Neural progenitor cell (in vitro differentiated cells): ENCODE measurements around the gene TOGARAM1. TPM values are rescaled to one million over a fixed set of nuclear protein-coding genes. Genes with fewer than 3 reads are reported as not detected.

Experiments used
- DNase-seq: peaks from one replicate; pipeline ENCODE4 v3.0.0-alpha.2; 2016; ENCODE audit warnings: low spot score
- H2AFZ ChIP-seq: fragments of 200-600 bp; sonication (generic); replicated peaks from 2 replicates; pipeline ENCODE4 v1.6.1; 2016; ENCODE audit warnings: antibody characterized with exemption
- H3F3A ChIP-seq: fragments of 200-600 bp; sonication (generic); 2 replicates; pipeline ENCODE4 v1.6.1; 2016; ENCODE audit warnings: antibody characterized with exemption, low read depth
- H3K27ac ChIP-seq: fragments of 200-600 bp; sonication (generic); 2 replicates; pipeline ENCODE4 v1.5.1; 2016; ENCODE audit warnings: mild to moderate bottlenecking
- H3K27me3 ChIP-seq: fragments of 200-600 bp; sonication (generic); 2 replicates; pipeline ENCODE4 v1.6.1; 2016; ENCODE audit warnings: mild to moderate bottlenecking, moderate library complexity
- H3K36me3 ChIP-seq: fragments of 200-600 bp; sonication (generic); 2 replicates; pipeline ENCODE4 v1.5.1; 2016
- H3K4me1 ChIP-seq: fragments of 200-600 bp; sonication (generic); 2 replicates; pipeline ENCODE4 v1.6.1; 2016; ENCODE audit warnings: mixed run types
- H3K4me2 ChIP-seq: fragments of 200-600 bp; sonication (generic); 2 replicates; pipeline ENCODE4 v1.6.1; 2016
- H3K4me3 ChIP-seq: fragments of 200-600 bp; sonication (generic); 2 replicates; pipeline ENCODE4 v1.5.1; 2016
- H3K79me2 ChIP-seq: fragments of 200-600 bp; sonication (generic); 2 replicates; pipeline ENCODE4 v1.6.1; 2016; ENCODE audit warnings: low read depth
- H3K9ac ChIP-seq: fragments of 200-600 bp; sonication (generic); 2 replicates; pipeline ENCODE4 v1.6.1; 2016
- H3K9me3 ChIP-seq: fragments of 200-600 bp; sonication (generic); 2 replicates; pipeline ENCODE4 v1.5.1; 2016; ENCODE audit warnings: low read depth
- H4K20me1 ChIP-seq: fragments of 200-600 bp; sonication (generic); 2 replicates; pipeline ENCODE4 v1.6.1; 2016; ENCODE audit warnings: low read depth
- H3K27ac Mint-ChIP-seq: 3 replicates; pipeline ENCODE4 v1.8.0; 2021; ENCODE audit warnings: mixed read lengths
- H3K27me3 Mint-ChIP-seq: 2 replicates; pipeline ENCODE4 v1.8.0; 2022; ENCODE audit warnings: low read depth, mild to moderate bottlenecking, inconsistent platforms, moderate library complexity, mixed read lengths; ENCODE audit not compliant: insufficient read depth
- H3K36me3 Mint-ChIP-seq: 3 replicates; pipeline ENCODE4 v1.8.0; 2021; ENCODE audit warnings: mixed read lengths
- H3K4me1 Mint-ChIP-seq: 3 replicates; pipeline ENCODE4 v1.8.0; 2021; ENCODE audit warnings: mixed read lengths
- H3K4me3 Mint-ChIP-seq: 3 replicates; pipeline ENCODE4 v1.8.0; 2021; ENCODE audit warnings: mild to moderate bottlenecking, moderate library complexity, mixed read lengths
- H3K9me3 Mint-ChIP-seq: 3 replicates; pipeline ENCODE4 v1.8.0; 2020; ENCODE audit warnings: mixed read lengths
- EZH2 ChIP-seq: fragments of 200-600 bp; sonication (generic); IDR thresholded peaks from 2 replicates; pipeline ENCODE4 v1.6.1; 2017; ENCODE audit warnings: antibody characterized with exemption, mild to moderate bottlenecking, moderate library complexity
- EZH2phosphoT487 ChIP-seq: fragments of 200-600 bp; sonication (generic); IDR thresholded peaks from 2 replicates; pipeline ENCODE4 v1.6.1; 2017; ENCODE audit warnings: antibody characterized with exemption
- total RNA-seq: library from RNA; depleted of rRNA; stranded (reverse); fragments of >200 nt; gene quantifications from 2 replicates; pipeline ENCODE4 v1.2.3, GENCODE V29; 2015; ENCODE audit warnings: low replicate concordance
- TF ChIP-seq, protein P1 (sequence below): fragments of 200-600 bp; sonication (generic); IDR thresholded peaks from 2 replicates; pipeline ENCODE4 v1.5.1; 2017; ENCODE audit warnings: antibody characterized with exemption, mild to moderate bottlenecking

The TOGARAM1 gene
- total RNA-seq, 1 donor from 2014 or later, result 23.1 TPM

DNA sequence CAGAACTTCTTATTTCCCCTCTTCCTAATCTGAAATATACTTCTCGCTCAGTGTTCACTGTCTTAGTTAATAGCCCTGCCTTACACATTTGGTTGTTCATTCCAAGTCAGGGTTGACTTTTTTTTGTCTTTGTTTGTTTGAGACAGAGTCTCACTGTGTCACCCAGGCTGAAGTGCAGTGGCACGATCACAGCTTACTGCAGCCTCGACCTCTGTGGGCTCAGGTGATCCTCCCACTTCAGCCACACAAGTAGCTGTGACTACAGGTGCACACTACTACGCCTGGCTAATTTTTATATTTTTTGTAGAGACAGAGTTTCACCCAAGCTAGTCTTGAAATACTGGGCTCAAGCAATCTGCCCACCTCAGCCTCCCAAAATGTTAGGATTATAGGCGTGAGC, 79.7 kb downstream of the TOGARAM1 start:
- Mint-ChIP-seq H3K9me3 (peaks cover 7% of the 10 kb centered on the region), H3K4me3 (no peak overlapping the region), H3K4me1 (peaks cover under 1% of the 10 kb centered on the region), H3K36me3 (peaks cover 28% of the 10 kb centered on the region), H3K27me3 (no peaks in the 10 kb centered on the region), H3K27ac (no peak overlapping the region)
- H3K36me3 ChIP-seq, result no peaks in the 10 kb centered on the region
- no peaks in the 10 kb centered on the region for H4K20me1 ChIP-seq
- TF ChIP-seq, protein P1, sequence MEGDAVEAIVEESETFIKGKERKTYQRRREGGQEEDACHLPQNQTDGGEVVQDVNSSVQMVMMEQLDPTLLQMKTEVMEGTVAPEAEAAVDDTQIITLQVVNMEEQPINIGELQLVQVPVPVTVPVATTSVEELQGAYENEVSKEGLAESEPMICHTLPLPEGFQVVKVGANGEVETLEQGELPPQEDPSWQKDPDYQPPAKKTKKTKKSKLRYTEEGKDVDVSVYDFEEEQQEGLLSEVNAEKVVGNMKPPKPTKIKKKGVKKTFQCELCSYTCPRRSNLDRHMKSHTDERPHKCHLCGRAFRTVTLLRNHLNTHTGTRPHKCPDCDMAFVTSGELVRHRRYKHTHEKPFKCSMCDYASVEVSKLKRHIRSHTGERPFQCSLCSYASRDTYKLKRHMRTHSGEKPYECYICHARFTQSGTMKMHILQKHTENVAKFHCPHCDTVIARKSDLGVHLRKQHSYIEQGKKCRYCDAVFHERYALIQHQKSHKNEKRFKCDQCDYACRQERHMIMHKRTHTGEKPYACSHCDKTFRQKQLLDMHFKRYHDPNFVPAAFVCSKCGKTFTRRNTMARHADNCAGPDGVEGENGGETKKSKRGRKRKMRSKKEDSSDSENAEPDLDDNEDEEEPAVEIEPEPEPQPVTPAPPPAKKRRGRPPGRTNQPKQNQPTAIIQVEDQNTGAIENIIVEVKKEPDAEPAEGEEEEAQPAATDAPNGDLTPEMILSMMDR, result no peak
- TF ChIP-seq EZH2 (no peak), EZH2phosphoT487 (no peak)
- H3K27me3 ChIP-seq, result no peaks in the 10 kb centered on the region
- H3K9ac ChIP-seq, result no peak overlapping the region
- H3K4me3 ChIP-seq, result no peak overlapping the region
- H3K79me2 ChIP-seq, result no peaks in the 10 kb centered on the region
- no peak overlapping the region for H3K27ac ChIP-seq
- DNase-seq, result no peak
- H3K9me3 ChIP-seq, result no peaks in the 10 kb centered on the region
- H3F3A ChIP-seq, result no peaks in the 10 kb centered on the region
- H2AFZ ChIP-seq, result no peak overlapping the region
- H3K4me2 ChIP-seq, result no peak overlapping the region
- no peaks in the 10 kb centered on the region for H3K4me1 ChIP-seq

DNA sequence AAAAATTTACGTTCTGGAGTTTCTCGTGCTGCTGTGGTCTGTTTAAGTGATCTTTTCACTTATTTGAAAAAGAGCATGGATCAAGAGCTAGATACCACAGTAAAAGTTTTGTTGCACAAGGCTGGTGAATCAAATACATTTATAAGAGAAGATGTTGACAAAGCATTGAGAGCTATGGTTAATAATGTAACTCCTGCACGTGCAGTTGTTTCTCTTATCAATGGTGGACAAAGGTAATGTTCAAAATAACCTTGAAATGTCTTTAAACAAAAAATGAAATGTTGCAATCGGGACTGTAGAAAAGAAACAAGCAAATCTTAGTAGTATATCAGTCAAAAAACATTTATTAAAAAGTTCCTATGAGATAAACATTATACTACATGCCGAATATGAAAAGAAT, 82.6 kb downstream of the TOGARAM1 start:
- no peaks in the 10 kb centered on the region for H3K9me3 ChIP-seq
- no peaks in the 10 kb centered on the region for H3K36me3 ChIP-seq
- no peak overlapping the region for H3K4me3 ChIP-seq
- H4K20me1 ChIP-seq, result no peaks in the 10 kb centered on the region
- TF ChIP-seq EZH2phosphoT487, result no peak
- TF ChIP-seq EZH2, result no peak
- TF ChIP-seq, protein P1, result no peak
- Mint-ChIP-seq H3K4me1 (no peaks in the 10 kb centered on the region), H3K9me3 (no peaks in the 10 kb centered on the region), H3K36me3 (peaks cover 17% of the 10 kb centered on the region), H3K27ac (no peak overlapping the region), H3K27me3 (no peaks in the 10 kb centered on the region), H3K4me3 (no peak overlapping the region)
- no peaks in the 10 kb centered on the region for H3K4me1 ChIP-seq
- H3K27ac ChIP-seq, result no peak overlapping the region
- no peak overlapping the region for H3K4me2 ChIP-seq
- no peak overlapping the region for H3K9ac ChIP-seq
- H3K79me2 ChIP-seq, result no peaks in the 10 kb centered on the region
- no peaks in the 10 kb centered on the region for H3F3A ChIP-seq
- no peak overlapping the region for H2AFZ ChIP-seq
- no peaks in the 10 kb centered on the region for H3K27me3 ChIP-seq
- DNase-seq, result no peak

DNA sequence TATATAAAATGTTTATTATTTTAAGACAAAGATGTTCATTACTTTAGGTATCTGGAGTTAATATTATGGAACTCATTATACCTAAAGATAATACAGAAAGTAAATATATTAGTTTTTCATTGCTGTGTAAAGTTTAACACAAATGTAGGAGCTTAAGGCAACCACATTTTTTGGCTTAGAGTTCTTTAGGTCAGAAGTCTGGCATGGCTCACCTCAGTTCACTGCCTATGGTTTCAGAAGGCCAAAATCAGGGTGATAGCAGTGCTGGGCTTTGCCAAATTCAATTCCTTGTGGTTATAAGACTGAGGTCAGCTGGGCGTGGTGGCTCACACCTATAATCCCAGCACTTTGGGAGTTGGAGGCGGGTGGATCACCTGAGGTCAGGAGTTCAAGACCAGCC, 86.4 kb downstream of the TOGARAM1 start:
- Histone ChIP-seq H3K4me3 (no peak overlapping the region), H3K4me1 (no peaks in the 10 kb centered on the region), H3K27me3 (no peaks in the 10 kb centered on the region), H3K79me2 (no peaks in the 10 kb centered on the region), H3F3A (no peaks in the 10 kb centered on the region), H3K9ac (no peak overlapping the region), H4K20me1 (no peaks in the 10 kb centered on the region), H3K27ac (no peak overlapping the region), H3K4me2 (no peak overlapping the region), H3K9me3 (no peaks in the 10 kb centered on the region), H3K36me3 (no peaks in the 10 kb centered on the region), H2AFZ (no peak overlapping the region)
- no peaks in the 10 kb centered on the region for H3K4me1 Mint-ChIP-seq
- H3K4me3 Mint-ChIP-seq, result no peak overlapping the region
- H3K27me3 Mint-ChIP-seq, result peaks cover 3% of the 10 kb centered on the region
- peaks cover 6% of the 10 kb centered on the region for H3K36me3 Mint-ChIP-seq
- TF ChIP-seq EZH2phosphoT487 (no peak), EZH2 (no peak)
- no peak for DNase-seq
- H3K9me3 Mint-ChIP-seq, result no peaks in the 10 kb centered on the region
- H3K27ac Mint-ChIP-seq, result no peak overlapping the region

DNA sequence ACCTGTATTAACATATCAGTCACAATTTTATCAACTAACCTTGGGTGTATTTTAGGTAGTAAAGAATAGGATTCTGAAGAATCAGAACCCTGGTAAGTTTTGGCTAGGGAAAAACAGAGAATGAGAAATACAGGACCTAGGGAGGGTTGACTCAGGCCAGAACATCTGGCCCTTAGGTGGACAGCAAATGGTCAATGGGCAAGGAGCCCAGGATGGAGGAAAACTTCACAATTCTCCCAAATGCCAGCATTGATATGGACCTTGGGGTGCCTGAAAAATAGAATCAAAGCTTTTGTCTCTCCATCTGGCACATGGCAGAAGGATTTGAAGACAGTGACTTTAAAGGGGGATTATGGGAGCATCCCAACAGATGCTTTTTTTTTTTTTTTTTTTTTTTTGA, 89.2 kb downstream of the TOGARAM1 start:
- TF ChIP-seq, protein P1, result no peak
- TF ChIP-seq EZH2phosphoT487 (no peak), EZH2 (no peak)
- Mint-ChIP-seq H3K9me3 (no peaks in the 10 kb centered on the region), H3K27me3 (peaks cover 3% of the 10 kb centered on the region), H3K4me1 (no peaks in the 10 kb centered on the region), H3K4me3 (no peak overlapping the region), H3K27ac (no peak overlapping the region), H3K36me3 (peaks cover 13% of the 10 kb centered on the region)
- no peak overlapping the region for H3K27ac ChIP-seq
- H3K4me1 ChIP-seq, result no peaks in the 10 kb centered on the region
- peaks cover 4% of the 10 kb centered on the region for H3K36me3 ChIP-seq
- no peak overlapping the region for H3K4me2 ChIP-seq
- H3K9ac ChIP-seq, result no peak overlapping the region
- no peaks in the 10 kb centered on the region for H3K79me2 ChIP-seq
- H3K4me3 ChIP-seq, result no peak overlapping the region
- DNase-seq, result no peak
- H3K27me3 ChIP-seq, result no peaks in the 10 kb centered on the region
- H3K9me3 ChIP-seq, result no peaks in the 10 kb centered on the region
- no peaks in the 10 kb centered on the region for H4K20me1 ChIP-seq
- no peaks in the 10 kb centered on the region for H3F3A ChIP-seq
- no peak overlapping the region for H2AFZ ChIP-seq
